KMS-11 (cell line): Measurements from ENCODE around the gene RGSL1.

ENCODE experiments used
- H2AFZ ChIP-seq: fragments of 200-600 bp; sonication (generic); 2 replicates; pipeline ENCODE4 v1.6.1; 2016; ENCODE audit warnings: antibody characterized with exemption, mixed run types, low read depth
- H3K27ac ChIP-seq: fragments of 200-600 bp; sonication (generic); 2 replicates; pipeline ENCODE4 v1.6.1; 2016; ENCODE audit warnings: mild to moderate bottlenecking, mixed run types
- H3K27me3 ChIP-seq: fragments of 200-600 bp; sonication (generic); 2 replicates; pipeline ENCODE4 v1.6.1; 2017; ENCODE audit warnings: mild to moderate bottlenecking, low read depth, mixed run types, moderate library complexity; ENCODE audit not compliant: insufficient read depth
- H3K36me3 ChIP-seq: fragments of 200-600 bp; sonication (generic); 2 replicates; pipeline ENCODE4 v1.6.1; 2017; ENCODE audit warnings: mild to moderate bottlenecking, mixed run types; ENCODE audit not compliant: insufficient read depth
- H3K4me1 ChIP-seq: fragments of 200-600 bp; sonication (generic); 2 replicates; pipeline ENCODE4 v1.6.1; 2016; ENCODE audit warnings: mild to moderate bottlenecking, low read depth, mixed run types; ENCODE audit not compliant: poor library complexity, severe bottlenecking
- H3K4me2 ChIP-seq: fragments of 200-600 bp; sonication (generic); 2 replicates; pipeline ENCODE4 v1.7.0; 2016; ENCODE audit warnings: mild to moderate bottlenecking, mixed run types
- H3K4me3 ChIP-seq: fragments of 200-600 bp; sonication (generic); IDR thresholded peaks from 2 replicates; pipeline ENCODE4 v1.6.1; 2017; ENCODE audit warnings: low read depth, low read length, mixed read lengths; ENCODE audit not compliant: insufficient read depth
- H3K79me2 ChIP-seq: fragments of 200-600 bp; sonication (generic); 2 replicates; pipeline ENCODE4 v1.6.1; 2016; ENCODE audit warnings: low read depth, mixed run types; ENCODE audit not compliant: insufficient read depth
- H3K9ac ChIP-seq: fragments of 200-600 bp; sonication (generic); 2 replicates; pipeline ENCODE4 v1.6.1; 2016; ENCODE audit warnings: mild to moderate bottlenecking, mixed run types
- H4K20me1 ChIP-seq: fragments of 200-600 bp; sonication (generic); 2 replicates; pipeline ENCODE4 v1.6.1; 2016; ENCODE audit warnings: mild to moderate bottlenecking, mixed run types; ENCODE audit not compliant: insufficient read depth
- CTCF ChIP-seq: fragments of 200-600 bp; sonication (generic); conservative IDR thresholded peaks from 2 replicates; pipeline ENCODE4 v1.6.1; 2017; ENCODE audit warnings: low read depth, mild to moderate bottlenecking, antibody characterized with exemption, low read length, moderate library complexity, mixed read lengths

Gene RGSL1

GRCh38 chr1:182433580-182433979, 16.4 kb upstream of the RGSL1 start:
- Histone ChIP-seq H4K20me1 (no peaks in the 10 kb centered on the region), H3K79me2 (no peaks in the 10 kb centered on the region), H2AFZ (no peak overlapping the region), H3K9ac (no peak overlapping the region), H3K4me2 (no peak overlapping the region), H3K27me3 (no peaks in the 10 kb centered on the region), H3K27ac (no peak overlapping the region), H3K4me3 (no peak overlapping the region), H3K4me1 (peaks cover 7% of the 10 kb centered on the region), H3K36me3 (no peaks in the 10 kb centered on the region)
- no peak for TF ChIP-seq CTCF

- no peaks in the 10 kb centered on the region for H3K27me3 ChIP-seq
- H3K79me2 ChIP-seq: no peaks in the 10 kb centered on the region
- no peaks in the 10 kb centered on the region for H3K4me1 ChIP-seq
- no peak overlapping the region for H3K27ac ChIP-seq
- no peak for TF ChIP-seq CTCF
- no peaks in the 10 kb centered on the region for H4K20me1 ChIP-seq
- no peak overlapping the region for H3K4me3 ChIP-seq
- no peaks in the 10 kb centered on the region for H3K36me3 ChIP-seq
- H3K9ac ChIP-seq: no peak overlapping the region
- no peak overlapping the region for H2AFZ ChIP-seq
- no peak overlapping the region for H3K4me2 ChIP-seq
Observed at GRCh38 chr1:182438326-182438725, 11.6 kb upstream of the RGSL1 start.

GRCh38 chr1:182441719-182442118, 8.2 kb upstream of the RGSL1 start:
- no peaks in the 10 kb centered on the region for H3K27me3 ChIP-seq
- no peak overlapping the region for H2AFZ ChIP-seq
- H3K9ac ChIP-seq: no peak overlapping the region
- no peak for TF ChIP-seq CTCF
- peaks cover 6% of the 10 kb centered on the region for H3K4me1 ChIP-seq
- no peaks in the 10 kb centered on the region for H3K79me2 ChIP-seq
- H3K4me3 ChIP-seq: no peak overlapping the region
- no peaks in the 10 kb centered on the region for H3K36me3 ChIP-seq
- H3K4me2 ChIP-seq: no peak overlapping the region
- no peak overlapping the region for H3K27ac ChIP-seq
- no peaks in the 10 kb centered on the region for H4K20me1 ChIP-seq

GRCh38 chr1:182442333-182442732, 7.6 kb upstream of the RGSL1 start:
- peaks cover 6% of the 10 kb centered on the region for H3K4me1 ChIP-seq
- no peak overlapping the region for H3K9ac ChIP-seq
- no peak overlapping the region for H3K4me2 ChIP-seq
- H2AFZ ChIP-seq: no peak overlapping the region
- H3K79me2 ChIP-seq: no peaks in the 10 kb centered on the region
- no peak for TF ChIP-seq CTCF
- no peaks in the 10 kb centered on the region for H3K36me3 ChIP-seq
- no peaks in the 10 kb centered on the region for H4K20me1 ChIP-seq
- H3K27ac ChIP-seq: no peak overlapping the region
- H3K27me3 ChIP-seq: no peaks in the 10 kb centered on the region
- no peak overlapping the region for H3K4me3 ChIP-seq
